T1000 (cell line): ENCODE measurements around the gene KCMF1.

Source experiments
- DNase-seq: peaks from one replicate; lab custom pipeline; 2025; ENCODE audit warnings: mixed read lengths; lab: John Stamatoyannopoulos, UW

The KCMF1 gene

DNA sequence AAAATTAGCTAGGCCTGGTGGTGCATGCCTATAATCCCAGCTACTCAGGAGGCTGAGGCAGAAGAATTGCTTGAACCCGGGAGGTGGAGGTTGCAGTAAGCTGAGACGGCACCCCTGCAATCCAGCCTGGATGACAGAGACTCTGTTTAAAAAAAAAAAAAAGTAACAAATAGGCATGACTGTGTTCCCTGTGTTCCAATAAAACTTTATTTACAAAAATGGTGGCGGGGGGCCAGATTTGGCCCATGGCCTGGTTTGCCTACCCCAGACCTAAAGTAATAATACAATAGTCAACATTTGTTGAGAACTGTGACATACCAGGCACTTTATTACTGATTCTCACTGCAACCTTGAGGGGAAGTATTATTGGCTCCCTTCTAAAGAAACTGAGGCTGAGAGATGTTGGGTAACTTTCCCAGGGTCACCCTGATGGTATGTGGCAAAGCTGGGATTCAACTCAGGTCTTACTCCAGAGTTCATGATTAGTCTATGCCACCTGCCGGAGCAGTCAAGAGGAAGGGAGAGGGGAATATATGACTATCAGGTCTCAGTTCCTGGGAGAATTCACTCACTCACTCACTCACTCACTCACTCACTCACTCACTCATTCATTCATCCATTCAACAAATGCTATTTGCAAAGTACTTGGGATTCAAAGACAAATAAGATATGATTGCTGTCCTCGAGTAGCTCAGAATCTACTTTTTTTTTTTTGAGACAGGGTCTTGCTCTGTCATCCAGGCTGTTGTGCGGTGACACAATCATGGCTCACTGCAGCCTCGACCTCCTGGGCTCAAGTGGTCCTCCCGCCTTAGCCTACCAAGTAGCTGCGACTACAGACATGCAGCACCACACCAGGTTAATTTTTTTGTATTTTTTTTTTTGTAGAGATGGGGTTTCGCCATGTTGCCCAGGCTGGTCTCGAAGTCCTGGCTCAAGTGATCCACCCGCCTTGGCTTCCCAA is 14.3 kb upstream of the KCMF1 start:
- no peak for DNase-seq

- no peak for DNase-seq
Observed at GRCh38 chr2:84957771-84958134, 13.2 kb upstream of the KCMF1 start.

GRCh38 chr2:84958135-84959059 is 12.6 kb upstream of the KCMF1 start:
- DNase-seq: peak; percentile 78

GRCh38 chr2:84959095-84959565 is 11.8 kb upstream of the KCMF1 start:
- DNase-seq: peak; percentile 10

DNA sequence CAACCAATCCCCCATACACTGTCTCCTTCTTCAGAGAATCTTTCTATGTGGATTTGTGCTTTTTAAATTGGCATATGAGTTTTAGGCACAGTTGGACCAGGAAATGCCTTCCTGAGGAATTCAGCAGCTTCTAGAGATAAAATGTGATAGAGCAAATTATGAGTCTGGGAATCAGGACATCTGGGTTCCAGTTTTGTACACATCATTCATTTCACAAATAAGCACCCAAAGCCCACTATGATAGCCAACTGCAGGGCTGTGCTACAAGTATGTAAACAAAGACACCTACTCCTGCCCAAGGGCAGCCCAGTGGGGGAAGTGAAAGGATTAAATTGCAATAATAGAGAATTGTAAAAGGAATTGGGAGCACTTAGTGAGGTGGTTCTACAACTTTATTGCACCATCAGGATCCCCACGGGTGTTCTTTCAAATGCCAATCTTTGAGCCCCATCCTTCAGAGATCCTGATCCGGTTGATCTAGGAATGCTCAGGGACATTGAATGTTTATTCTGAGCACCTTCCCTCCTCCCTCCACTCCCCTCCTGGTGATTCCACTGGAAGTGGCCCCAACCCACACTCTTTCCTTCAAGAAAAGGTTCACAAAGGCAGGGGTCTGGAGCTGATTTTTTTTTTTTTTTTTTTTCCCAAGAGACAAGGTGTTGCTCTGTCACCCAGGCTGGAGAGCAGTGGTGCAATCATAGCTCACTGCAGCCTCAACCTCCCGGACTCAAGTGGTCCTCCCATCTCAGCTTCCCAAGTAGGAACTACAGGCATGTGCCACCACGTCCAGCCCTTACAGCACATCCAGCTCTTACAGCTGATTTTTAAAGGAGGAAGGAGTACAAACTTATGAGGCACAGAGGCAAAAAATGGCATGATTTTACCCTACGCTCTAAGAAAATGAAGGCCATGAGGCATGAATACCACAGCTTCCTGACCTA is 11.1 kb upstream of the KCMF1 start:
- peak; percentile 10 for DNase-seq

- DNase-seq: no peak
Observed at GRCh38 chr2:84962917-84963316, 8.0 kb upstream of the KCMF1 start.

DNA sequence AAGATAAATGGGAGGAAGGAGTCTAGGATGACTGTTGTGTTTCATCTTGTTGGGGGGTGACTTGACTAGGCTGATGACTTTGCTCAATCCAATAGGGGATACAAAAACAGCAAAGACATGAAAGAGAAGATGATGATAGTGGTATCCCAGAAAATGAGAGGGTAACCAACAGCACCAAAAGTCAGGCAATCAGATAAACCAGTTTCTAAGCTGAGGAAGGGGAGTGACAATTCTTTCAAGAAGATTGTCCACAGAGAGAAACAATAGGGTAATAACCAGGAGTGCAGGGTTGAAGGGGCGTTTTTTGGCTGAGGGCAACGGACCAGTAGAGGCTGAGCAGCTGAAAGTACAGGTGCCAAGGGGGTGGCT is 7.7 kb upstream of the KCMF1 start:
- DNase-seq: no peak

DNA sequence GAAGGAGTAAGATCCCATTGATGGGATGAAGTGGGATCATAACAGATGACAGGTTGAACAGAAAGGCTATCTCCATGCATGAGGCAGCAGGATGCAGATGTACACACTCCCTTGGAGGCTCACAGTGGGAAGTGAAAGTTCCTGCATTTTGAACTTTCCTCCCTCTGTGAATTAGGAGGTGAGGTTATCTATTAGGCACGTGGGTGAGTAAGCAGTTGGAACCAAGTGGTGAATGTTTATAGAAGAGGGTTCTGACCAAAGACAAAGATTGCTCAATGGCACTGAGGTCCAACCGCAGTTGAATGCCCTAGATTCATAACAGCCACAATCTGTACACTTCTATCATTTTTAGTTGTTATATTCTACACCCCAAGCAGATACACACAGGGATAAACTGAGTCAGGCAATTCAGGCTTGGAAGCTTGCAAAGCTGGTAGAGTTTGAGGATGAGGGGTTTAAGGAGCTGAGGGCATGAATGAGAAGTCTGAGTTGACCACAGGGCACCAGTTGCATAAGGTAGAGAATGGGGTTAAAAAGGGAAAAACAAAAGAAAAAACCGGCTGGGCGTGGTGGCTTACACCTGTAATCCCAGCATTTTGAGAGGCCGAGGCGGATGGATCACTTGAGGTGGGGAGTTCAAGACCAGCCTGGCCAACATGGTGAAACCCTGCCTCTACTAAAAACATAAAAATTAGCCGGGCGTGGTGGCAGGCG is 7.1 kb upstream of the KCMF1 start:
- peak; percentile 22 for DNase-seq

DNA sequence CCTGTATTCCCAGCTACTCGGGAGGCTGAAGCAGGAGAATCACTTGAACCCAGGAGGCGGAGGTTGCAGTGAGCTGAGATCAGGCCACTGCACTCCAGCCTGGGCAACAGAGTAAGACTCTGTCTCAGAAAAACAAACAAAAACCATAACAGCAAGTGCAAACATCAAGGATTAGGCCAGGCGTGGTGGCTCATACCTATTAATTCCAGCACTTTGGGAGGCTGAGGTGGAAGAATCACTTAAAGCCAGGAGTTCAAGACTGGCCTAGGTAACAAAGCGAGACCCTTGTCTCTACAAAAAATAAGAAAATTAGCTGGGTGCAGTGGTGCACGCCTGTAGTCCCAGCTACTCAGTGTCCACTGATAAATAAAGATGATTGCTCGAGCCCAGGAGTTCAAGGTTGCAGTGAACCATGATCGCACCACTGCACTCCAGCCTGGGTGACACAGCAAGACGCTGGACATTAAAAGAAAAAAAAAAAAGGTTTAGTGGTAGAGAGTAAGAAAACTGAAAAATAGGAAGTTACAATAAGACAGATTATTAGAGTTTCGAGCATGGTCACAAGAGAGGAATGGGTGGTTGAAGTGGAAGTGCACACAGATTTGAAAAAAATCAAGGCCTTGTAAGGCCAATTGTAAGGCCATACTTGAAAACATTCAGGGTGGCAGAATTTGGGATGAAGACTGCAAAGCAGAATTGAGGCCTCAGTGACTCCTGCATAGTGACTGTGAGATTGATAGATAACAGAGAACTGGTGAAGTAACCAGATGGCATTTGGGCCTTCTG is 6.4 kb upstream of the KCMF1 start:
- DNase-seq: no peak

DNA sequence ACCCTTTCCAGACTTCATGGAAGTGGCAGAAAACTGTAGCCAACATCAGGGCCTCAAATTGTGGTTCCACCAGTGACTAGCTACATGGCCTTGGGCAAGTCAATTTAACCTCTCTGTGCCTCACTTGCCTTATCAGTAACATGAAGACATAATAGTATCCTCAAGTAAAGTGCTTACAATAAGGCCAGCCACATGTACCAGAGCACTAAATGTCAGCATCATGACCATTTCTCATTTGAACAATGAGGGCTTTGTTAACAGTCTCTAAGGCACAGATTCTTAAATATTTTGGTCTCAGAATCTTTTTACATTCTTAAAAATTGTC is 5.8 kb upstream of the KCMF1 start:
- no peak for DNase-seq

GRCh38 chr2:84965827-84966226 is 5.1 kb upstream of the KCMF1 start:
- DNase-seq: no peak

DNA sequence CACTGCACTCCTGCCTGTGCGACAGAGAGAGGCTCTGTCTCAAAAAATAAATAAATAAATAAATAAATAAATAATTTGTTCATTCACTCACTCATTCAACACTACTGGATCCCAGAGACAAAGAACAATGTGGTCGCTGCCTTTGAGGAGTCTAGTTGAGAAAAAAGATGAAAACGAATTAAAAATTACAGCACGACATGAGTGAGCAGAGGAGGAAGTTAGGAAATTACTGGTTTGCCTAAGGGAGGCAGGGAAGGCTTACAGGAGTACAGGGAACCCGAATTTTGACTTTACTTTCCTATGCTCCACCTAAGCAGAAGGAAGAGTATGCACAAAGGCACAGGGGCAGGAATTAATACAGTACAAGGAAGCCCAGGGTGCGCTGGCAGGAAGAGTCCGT is 4.2 kb upstream of the KCMF1 start:
- no peak for DNase-seq

GRCh38 chr2:84969511-84970209 is 1.3 kb upstream of the KCMF1 start:
- no peak for DNase-seq

DNA sequence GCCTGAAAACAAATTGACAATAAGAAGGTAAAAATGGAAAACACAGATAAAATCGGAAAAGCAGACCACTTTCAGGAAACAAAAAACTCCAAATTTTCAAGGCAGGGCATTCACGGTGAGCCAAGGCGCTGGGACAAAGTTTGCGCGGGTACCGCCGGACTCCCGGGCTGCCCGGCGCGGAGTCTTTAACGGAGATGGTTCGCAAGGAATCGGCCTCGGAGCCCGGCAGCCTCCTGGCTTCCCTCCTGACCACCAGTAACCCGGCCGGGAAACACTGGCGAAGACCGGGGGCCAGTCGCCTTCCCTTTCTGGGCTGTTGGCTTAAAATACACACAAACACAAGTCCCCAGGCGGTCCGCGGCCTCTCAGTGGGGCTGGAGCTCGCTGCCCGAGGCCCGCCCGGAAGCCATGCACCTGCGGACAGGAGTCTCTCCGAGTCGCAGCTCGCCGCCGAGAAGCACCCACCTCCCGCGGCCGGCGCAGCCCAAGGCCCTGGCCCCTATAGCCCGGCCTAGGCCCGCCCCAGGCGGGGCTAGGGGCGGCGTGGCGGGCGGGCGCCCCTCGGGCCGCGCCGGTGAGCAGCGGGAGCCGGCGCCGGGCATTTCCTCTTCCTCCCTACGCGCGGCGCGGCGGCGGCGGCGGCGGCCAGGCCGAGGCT is 622 bp upstream of the KCMF1 start:
- peak; percentile 57 for DNase-seq

GRCh38 chr2:84971510-84972206 is 697 bp downstream of the KCMF1 start:
- no peak for DNase-seq

GRCh38 chr2:84972207-84972783 is 1.3 kb downstream of the KCMF1 start:
- no peak for DNase-seq

DNA sequence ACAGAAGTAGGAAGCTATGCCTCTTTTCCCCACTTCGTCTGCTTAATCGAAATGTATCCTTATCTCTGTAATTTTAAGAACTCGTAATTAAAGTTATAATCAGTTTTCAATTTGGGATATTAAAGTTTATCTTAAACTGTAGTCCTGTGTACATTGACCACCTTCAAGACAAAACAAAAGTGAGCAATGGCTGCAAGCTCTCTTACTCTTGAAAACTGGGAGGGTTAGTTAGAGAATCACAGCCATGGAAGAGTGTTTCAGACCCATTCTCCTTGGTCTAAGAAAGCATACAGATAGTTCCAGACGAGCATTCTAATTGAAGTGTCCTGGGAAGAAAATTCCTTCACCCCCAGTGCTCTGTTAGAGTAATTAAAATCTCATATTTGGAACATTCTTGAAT is 2.0 kb downstream of the KCMF1 start:
- no peak for DNase-seq
